Measurements from ENCODE around the gene SLC8B1. TPM values are rescaled to one million over a fixed set of nuclear protein-coding genes. Genes with fewer than 3 reads are reported as not detected.

Gene SLC8B1
- polyA plus RNA-seq, 1 donor from 2014 or later, result 1.1 TPM

- Histone ChIP-seq H3K27ac (ENCODE audit: low read length) (no peak overlapping the region), H3F3A (ENCODE audit: insufficient read depth, low read length, poor library complexity, severe bottlenecking) (no peaks in the 10 kb centered on the region), H3K9ac (ENCODE audit: low read length) (no peak overlapping the region), H3K9me2 (ENCODE audit: insufficient read depth, low read length) (no peaks in the 10 kb centered on the region), H2AFZ (ENCODE audit: low read depth, low read length) (no peak overlapping the region), H4K20me1 (ENCODE audit: insufficient read depth) (no peaks in the 10 kb centered on the region), H3K27me3 (ENCODE audit: insufficient read depth, low read depth, low read length) (no peaks in the 10 kb centered on the region), H3K36me3 (ENCODE audit: insufficient read depth, low read length) (no peaks in the 10 kb centered on the region), H3K79me2 (replicated peaks; ENCODE audit: insufficient read depth, low read length) (no peaks in the 10 kb centered on the region), H3K4me2 (ENCODE audit: low read length) (no peak overlapping the region), H3K4me3 (ENCODE audit: low read length) (no peak overlapping the region), H3K9me3 (ENCODE audit: low read length) (no peaks in the 10 kb centered on the region)
- TF ChIP-seq MXI1 (conservative IDR thresholded peaks at IDR 0.05; ENCODE audit: poor library complexity, severe bottlenecking), result no peak
- TF ChIP-seq TAF1 (IDR thresholded peaks at IDR 0.05; ENCODE audit: low read depth), result no peak
- no peak for TF ChIP-seq EP300 (conservative IDR thresholded peaks at IDR 0.05; ENCODE audit: poor library complexity, severe bottlenecking)
- TF ChIP-seq RAD21 (conservative IDR thresholded peaks at IDR 0.05), result no peak
- no peak for TF ChIP-seq CTCF (IDR thresholded peaks at IDR 0.05; ENCODE audit: poor library complexity, severe bottlenecking)
- no peak for TF ChIP-seq POLR2AphosphoS5 (IDR thresholded peaks at IDR 0.05)
- no peak for TF ChIP-seq REST (IDR thresholded peaks at IDR 0.05; ENCODE audit: borderline replicate concordance)
- TF ChIP-seq SMC3 (conservative IDR thresholded peaks at IDR 0.05; ENCODE audit: poor library complexity), result no peak
- no peak for TF ChIP-seq EZH2 (IDR thresholded peaks at IDR 0.05; ENCODE audit: borderline replicate concordance, insufficient read depth, low read length, poor library complexity, severe bottlenecking)
Observed at GRCh38 chr12:113268621-113269020, 66.3 kb downstream of the SLC8B1 start.

- TF ChIP-seq CTCF (IDR thresholded peaks at IDR 0.05; ENCODE audit: poor library complexity, severe bottlenecking), result no peak
- no peak for TF ChIP-seq POLR2AphosphoS5 (IDR thresholded peaks at IDR 0.05)
- no peak for TF ChIP-seq TAF1 (IDR thresholded peaks at IDR 0.05; ENCODE audit: low read depth)
- TF ChIP-seq SMC3 (conservative IDR thresholded peaks at IDR 0.05; ENCODE audit: poor library complexity), result no peak
- TF ChIP-seq EZH2 (IDR thresholded peaks at IDR 0.05; ENCODE audit: borderline replicate concordance, insufficient read depth, low read length, poor library complexity, severe bottlenecking), result no peak
- no peak for TF ChIP-seq REST (IDR thresholded peaks at IDR 0.05; ENCODE audit: borderline replicate concordance)
- TF ChIP-seq RAD21 (conservative IDR thresholded peaks at IDR 0.05), result no peak
- no peak for TF ChIP-seq EP300 (conservative IDR thresholded peaks at IDR 0.05; ENCODE audit: poor library complexity, severe bottlenecking)
- TF ChIP-seq MXI1 (conservative IDR thresholded peaks at IDR 0.05; ENCODE audit: poor library complexity, severe bottlenecking), result no peak
- Histone ChIP-seq H2AFZ (ENCODE audit: low read depth, low read length) (no peak overlapping the region), H3K79me2 (replicated peaks; ENCODE audit: insufficient read depth, low read length) (no peaks in the 10 kb centered on the region), H3K36me3 (ENCODE audit: insufficient read depth, low read length) (no peaks in the 10 kb centered on the region), H3K4me2 (ENCODE audit: low read length) (no peak overlapping the region), H3K9ac (ENCODE audit: low read length) (no peak overlapping the region), H3K27ac (ENCODE audit: low read length) (no peak overlapping the region), H3K9me2 (ENCODE audit: insufficient read depth, low read length) (no peaks in the 10 kb centered on the region), H4K20me1 (ENCODE audit: insufficient read depth) (no peaks in the 10 kb centered on the region), H3K9me3 (ENCODE audit: low read length) (no peaks in the 10 kb centered on the region), H3F3A (ENCODE audit: insufficient read depth, low read length, poor library complexity, severe bottlenecking) (no peaks in the 10 kb centered on the region), H3K27me3 (ENCODE audit: insufficient read depth, low read depth, low read length) (no peaks in the 10 kb centered on the region), H3K4me3 (ENCODE audit: low read length) (no peak overlapping the region)
Observed at GRCh38 chr12:113268136-113268535, 66.8 kb downstream of the SLC8B1 start.

Measured in neural cell (in vitro differentiated cells).